Esophagus squamous epithelium (tissue), 5 donors: Measurements from ENCODE around the gene PLOD3. TPM values are rescaled to one million over a fixed set of nuclear protein-coding genes. Genes with fewer than 3 reads are reported as not detected.

Experiments
- DNase-seq: peaks from one replicate; lab custom pipeline; 2025; lab: John Stamatoyannopoulos, UW
- H3K27ac ChIP-seq, 4 donors: fragments of 200-600 bp; sonication (generic); one replicate each; pipeline ENCODE4 v1.5.1; 2016 to 2019; ENCODE audit warnings: mild to moderate bottlenecking in 1 of 4
- H3K27me3 ChIP-seq, 4 donors: fragments of 200-600 bp; sonication (generic); 1 replicate in 3 of 4; 2 replicates in 1 of 4; pipeline versions ENCODE4 v1.5.1 to v1.6.0; 2017 to 2021; ENCODE audit warnings: antibody characterized with exemption in 1 of 4
- H3K36me3 ChIP-seq, 3 donors: fragments of 200-600 bp; sonication (generic); one replicate each; pipeline ENCODE4 v1.5.1; 2016 to 2019
- H3K4me1 ChIP-seq, 3 donors: fragments of 200-600 bp; sonication (generic); one replicate each; pipeline ENCODE4 v1.5.1; 2017 to 2019
- H3K4me3 ChIP-seq, 4 donors: fragments of 200-600 bp; sonication (generic); 1 replicate in 3 of 4; 2 replicates in 1 of 4; pipeline ENCODE4 v1.5.1; 2016 to 2019; ENCODE audit warnings: mild to moderate bottlenecking in 2 of 4, moderate library complexity in 1 of 4
- H3K9me3 ChIP-seq, 3 donors: fragments of 200-600 bp; sonication (generic); one replicate each; pipeline ENCODE4 v1.5.1; 2016 to 2019
- CTCF ChIP-seq, 6 experiments: fragments of 450-650 bp in 4 of 6; fragments of 200-600 bp in 2 of 6; sonication (generic) in 2 of 6; IDR thresholded peaks; one replicate each; pipeline ENCODE4 v1.5.1; 2016 to 2019; ENCODE audit warnings: antibody characterized with exemption in 6 of 6, mild to moderate bottlenecking in 4 of 6, moderate library complexity in 4 of 6
- POLR2A ChIP-seq, 4 donors: fragments of 450-650 bp; IDR thresholded peaks; one replicate each; pipeline ENCODE4 v1.6.1; 2017; ENCODE audit warnings: antibody characterized with exemption in 4 of 4, mild to moderate bottlenecking in 4 of 4, moderate library complexity in 3 of 4
- WGBS, 2 donors: methylation state at CpG; one replicate each; pipeline ENCODE4 v1.1.5; 2018; 5-methylcytosine and 5-hydroxymethylcytosine counted together
- intact Hi-C: fragments of 100-400 bp; cut with DNase I; formaldehyde crosslinking; loops from one replicate; pipeline ENCODE4 v1.15.0; 2022
- total RNA-seq, 4 donors: library from RNA; depleted of rRNA; stranded (reverse); fragments of >200 nt; gene quantifications; one replicate each; pipeline ENCODE4 v1.1.0, GENCODE V29; 2016
- donor health status: DM: yes; HTN: yes; CAD: no.

PLOD3 gene
- total RNA-seq, 4 donors from 2014 or later = 2.5 to 14.5 (median 9.7) TPM

GRCh38 chr7:101234636-101235035, 17.3 kb upstream of the PLOD3 start:
- Histone ChIP-seq H3K9me3 (no peaks in the 10 kb centered on the region), H3K36me3 (peaks cover 0 to 47% (median 4%) of the 10 kb centered on the region in 3 donors), H3K4me3 (no peak overlapping the region), H3K4me1 (peaks cover 7 to 71% (median 17%) of the 10 kb centered on the region in 3 donors), H3K27me3 (no peaks in the 10 kb centered on the region), H3K27ac (no peak overlapping the region)
- intact Hi-C loops = no loop called here
- 79 to 94% methylated on average over 3 of the region's 5 CpGs for WGBS, 2 donors
- no peak for DNase-seq
- no peak for TF ChIP-seq POLR2A (IDR thresholded peaks at IDR 0.05)
- no peak for TF ChIP-seq CTCF (IDR thresholded peaks at IDR 0.05)

- intact Hi-C loops = no loop called here
- no peak for DNase-seq
- no peak overlapping the region for H3K27ac ChIP-seq
- no peak overlapping the region for H3K4me3 ChIP-seq
- H3K4me1 ChIP-seq = peaks cover 7 to 64% (median 17%) of the 10 kb centered on the region in 3 donors
- no peaks in the 10 kb centered on the region for H3K27me3 ChIP-seq
- H3K9me3 ChIP-seq = no peaks in the 10 kb centered on the region
- TF ChIP-seq POLR2A (IDR thresholded peaks at IDR 0.05) (no peak), CTCF (IDR thresholded peaks at IDR 0.05) (no peak)
- H3K36me3 ChIP-seq = peaks cover 0 to 47% (median 0%) of the 10 kb centered on the region in 3 donors
- WGBS, 2 donors = 75 to 88% methylated on average over 2 to 8 of the region's 21 CpGs
Measured at GRCh38 chr7:101233907-101234547, 16.6 kb upstream of the PLOD3 start.

DNA sequence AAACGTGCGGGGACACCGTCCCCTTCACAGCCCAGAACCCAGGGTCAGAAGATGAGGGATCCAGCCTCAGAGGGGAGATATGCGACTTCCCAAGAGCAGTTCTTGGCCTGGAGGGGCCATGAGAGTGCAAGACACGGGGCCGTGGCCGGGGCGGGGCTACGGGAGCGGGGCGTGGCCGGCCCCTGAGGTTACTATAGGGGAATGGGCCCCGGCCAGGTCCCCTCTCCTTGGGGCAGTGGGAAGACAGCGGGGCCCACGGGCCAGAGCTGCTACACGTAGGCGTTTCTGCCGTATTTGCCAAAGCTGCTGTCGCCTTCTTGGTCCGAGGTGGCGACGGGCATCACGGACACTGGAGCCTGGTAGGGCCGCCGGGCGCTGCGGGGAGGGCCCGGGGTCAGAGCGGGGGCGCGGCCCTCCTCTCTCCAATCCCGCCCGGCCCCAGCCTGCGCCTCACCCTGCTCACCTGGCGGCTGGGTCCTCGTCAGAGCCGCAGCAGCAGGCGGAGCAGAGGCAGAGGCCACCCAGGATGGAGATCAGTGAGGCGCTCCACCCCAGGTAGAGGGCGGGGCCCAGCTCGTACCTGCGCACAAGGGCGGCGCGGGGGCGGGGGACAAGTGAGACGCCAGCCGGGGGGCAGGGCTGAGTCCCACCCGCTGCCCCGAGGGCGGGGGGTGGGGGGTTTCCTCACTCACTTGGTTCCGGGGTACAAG, 14.9 kb upstream of the PLOD3 start:
- DNase-seq = no peak
- no peaks in the 10 kb centered on the region for H3K27me3 ChIP-seq
- peaks cover 0 to 46% (median 4%) of the 10 kb centered on the region in 3 donors for H3K36me3 ChIP-seq
- no peak for TF ChIP-seq CTCF (IDR thresholded peaks at IDR 0.05)
- peak in 1 of 4 donors; percentile 23 for TF ChIP-seq POLR2A (IDR thresholded peaks at IDR 0.05)
- peaks cover 7 to 47% (median 15%) of the 10 kb centered on the region in 3 donors for H3K4me1 ChIP-seq
- no peaks in the 10 kb centered on the region for H3K9me3 ChIP-seq
- intact Hi-C loops = no loop called here
- H3K27ac ChIP-seq = peak overlapping the region; percentile 62 to 81 (median 70)
- H3K4me3 ChIP-seq = peak overlapping the region; percentile 28 to 63 (median 46)
- 17% methylated on average over 6 of the region's 52 CpGs; no CpG with 5 or more reads in 1 of the 2 donors for WGBS, 2 donors

GRCh38 chr7:101231644-101232043, 14.3 kb upstream of the PLOD3 start:
- peak overlapping the region in 3 of 4 donors; percentile 45 to 63 (median 47) for H3K4me3 ChIP-seq
- 50 to 60% methylated on average over 5 to 6 of the region's 7 CpGs for WGBS, 2 donors

More at GRCh38 chr7:101231644-101232043, 14.3 kb upstream of the PLOD3 start:
- intact Hi-C loops = no loop called here
- Histone ChIP-seq H3K36me3 (peaks cover 0 to 46% (median 9%) of the 10 kb centered on the region in 3 donors), H3K27me3 (no peaks in the 10 kb centered on the region), H3K9me3 (no peaks in the 10 kb centered on the region), H3K27ac (peak overlapping the region; percentile 62 to 81 (median 70)), H3K4me1 (peaks cover 7 to 41% (median 11%) of the 10 kb centered on the region in 3 donors)
- no peak for DNase-seq
- TF ChIP-seq CTCF (IDR thresholded peaks at IDR 0.05) (no peak), POLR2A (IDR thresholded peaks at IDR 0.05) (no peak)
